ENCODE results near the gene SIAE. TPM values are rescaled to one million over a fixed set of nuclear protein-coding genes. Genes with fewer than 3 reads are reported as not detected.

SIAE gene
- polyA plus RNA-seq, 1 of the 3 experiments (the other 2 are of a cell fraction): 27.9 TPM

- Histone ChIP-seq H3K9me3 (no peaks in the 10 kb centered on the region), H3K79me2 (ENCODE audit: insufficient read depth) (no peaks in the 10 kb centered on the region), H3F3A (replicated peaks; ENCODE audit: insufficient read depth) (peaks cover 4% of the 10 kb centered on the region), H3K9me2 (no peaks in the 10 kb centered on the region), H3K36me3 (replicated peaks in 1 of 2; ENCODE audit: control insufficient read depth in 1 of 2, insufficient read depth in 2 of 2, low read length in 1 of 2) (peaks cover 2 to 8% of the 10 kb centered on the region in 2 experiments), H3K27ac (ENCODE audit: low read depth in 2 of 2, low read length in 1 of 2) (no peak overlapping the region), H2AFZ (ENCODE audit: low read depth) (no peak overlapping the region), H3K4me1 (ENCODE audit: control insufficient read depth in 1 of 2, insufficient read depth in 2 of 2, low read depth in 1 of 2, low read length in 1 of 2) (peaks cover 0 to 7% of the 10 kb centered on the region in 2 experiments; a peak in 1 of 4 replicates), H3K4me3 (ENCODE audit: low read depth in 2 of 2, low read length in 1 of 2) (peak overlapping the region in 1 of 2 experiments; percentile 2; a peak in 1 of 4 replicates), H3K27me3 (ENCODE audit: insufficient read depth) (no peaks in the 10 kb centered on the region), H3K4me2 (no peak overlapping the region), H3K9ac (no peak overlapping the region), H4K20me1 (ENCODE audit: insufficient read depth) (no peaks in the 10 kb centered on the region)
- peak; percentile 73 for DNase-seq
- ChIA-PET POLR2A (interaction anchor here (0.6 to 0.8 kb wide), 2 partner anchors 92 to 207 kb away, joined by 3 to 4 read pairs; no protein-coding TSS in a partner anchor), CTCF (interaction anchor here (0.6 to 6.5 kb wide), 48 partner anchors 9 to 618 kb away, joined by 3 to 70 read pairs (median 5); partner anchors contain the start of genes ESAM, NRGN, ROBO3 and VSIG2)
- 31% methylated on average over 8 of the region's 8 CpGs for WGBS (ENCODE audit: low lambda C conversion rate)
- TF ChIP-seq CTCF (IDR thresholded peaks at IDR 0.05) (peak; percentile 73), USF1 (IDR thresholded peaks at IDR 0.05; ENCODE audit: borderline replicate concordance, low read depth) (no peak), GABPA (IDR thresholded peaks at IDR 0.05; ENCODE audit: low read depth) (no peak), GATA2 (CRISPR knock-in tag; IDR thresholded peaks at IDR 0.05) (no peak), RAD21 (IDR thresholded peaks at IDR 0.05; ENCODE audit: low read length) (peak; percentile 92), SMC3 (IDR thresholded peaks at IDR 0.05; ENCODE audit: low read depth, low read length) (peak; percentile 80)
These were observed 4.3 kb downstream of the SIAE start for GRCh38 chr11:124669193-124669592.

GRCh38 chr11:124667601-124668000 lies 5.9 kb downstream of the SIAE start:
- Histone ChIP-seq H3F3A (replicated peaks; ENCODE audit: insufficient read depth) (peaks cover 4% of the 10 kb centered on the region), H2AFZ (ENCODE audit: low read depth) (no peak overlapping the region), H3K27ac (ENCODE audit: low read depth in 2 of 2, low read length in 1 of 2) (no peak overlapping the region), H3K9me3 (no peaks in the 10 kb centered on the region), H3K9ac (no peak overlapping the region), H3K79me2 (ENCODE audit: insufficient read depth) (no peaks in the 10 kb centered on the region), H3K27me3 (ENCODE audit: insufficient read depth) (no peaks in the 10 kb centered on the region), H3K36me3 (replicated peaks in 1 of 2; ENCODE audit: control insufficient read depth in 1 of 2, insufficient read depth in 2 of 2, low read length in 1 of 2) (peaks cover 2 to 8% of the 10 kb centered on the region in 2 experiments), H3K4me3 (ENCODE audit: low read depth in 2 of 2, low read length in 1 of 2) (no peak overlapping the region), H4K20me1 (ENCODE audit: insufficient read depth) (no peaks in the 10 kb centered on the region), H3K4me1 (ENCODE audit: control insufficient read depth in 1 of 2, insufficient read depth in 2 of 2, low read depth in 1 of 2, low read length in 1 of 2) (peaks cover 0 to under 1% of the 10 kb centered on the region in 2 experiments; a peak in 1 of 4 replicates), H3K9me2 (no peaks in the 10 kb centered on the region), H3K4me2 (no peak overlapping the region)
- WGBS (ENCODE audit: low lambda C conversion rate): 89% methylated on average over 3 of the region's 3 CpGs
- POLR2A ChIA-PET: no interaction called here
- CTCF ChIA-PET: interaction anchor here (1.4 kb wide), 1 partner anchor 170 kb away, joined by 4 read pairs; no protein-coding TSS in a partner anchor
- TF ChIP-seq TEAD4 (IDR thresholded peaks at IDR 0.05; ENCODE audit: borderline replicate concordance, insufficient read depth) (no peak), JUND (IDR thresholded peaks at IDR 0.05) (no peak), TCF12 (IDR thresholded peaks at IDR 0.05) (no peak)
- DNase-seq: no peak

GRCh38 chr11:124663861-124664260 lies 9.7 kb downstream of the SIAE start:
- ChIA-PET POLR2A (no interaction called here), CTCF (interaction anchor here (2.3 to 4.9 kb wide), 4 partner anchors 19 to 202 kb away, joined by 8 to 26 read pairs (median 16); partner anchors contain the start of gene ROBO3)
- no peaks in the 10 kb centered on the region for H3K27me3 ChIP-seq (ENCODE audit: insufficient read depth)
- TF ChIP-seq RCOR1 (IDR thresholded peaks at IDR 0.05; ENCODE audit: low read length) (no peak), FOSL2 (IDR thresholded peaks at IDR 0.05; ENCODE audit: borderline replicate concordance, low read depth) (no peak), EP300 (IDR thresholded peaks at IDR 0.05; ENCODE audit: borderline replicate concordance in 1 of 2, low read depth in 1 of 2, low read length in 1 of 2) (no peak), EZH2phosphoT487 (IDR thresholded peaks at IDR 0.05; ENCODE audit: borderline replicate concordance, low read depth) (no peak), TEAD4 (IDR thresholded peaks at IDR 0.05; ENCODE audit: borderline replicate concordance, insufficient read depth) (no peak), NFIC (IDR thresholded peaks at IDR 0.05; ENCODE audit: borderline replicate concordance) (no peak), MXI1 (IDR thresholded peaks at IDR 0.05; ENCODE audit: low read depth, low read length) (no peak), TAF1 (IDR thresholded peaks at IDR 0.05; ENCODE audit: borderline replicate concordance, low read depth, low read length) (no peak), FOXM1 (IDR thresholded peaks at IDR 0.05; ENCODE audit: low read depth) (no peak), MEF2A (IDR thresholded peaks at IDR 0.05; ENCODE audit: borderline replicate concordance, low read depth) (no peak), SIN3A (IDR thresholded peaks at IDR 0.05; ENCODE audit: borderline replicate concordance, low read depth, low read length) (no peak), RXRA (IDR thresholded peaks at IDR 0.05; ENCODE audit: borderline replicate concordance, low read depth) (no peak), USF1 (IDR thresholded peaks at IDR 0.05; ENCODE audit: borderline replicate concordance, low read depth) (no peak)

More at GRCh38 chr11:124663861-124664260, 9.7 kb downstream of the SIAE start:
- Histone ChIP-seq H3K9me2 (no peaks in the 10 kb centered on the region), H2AFZ (ENCODE audit: low read depth) (no peak overlapping the region), H3K4me3 (ENCODE audit: low read depth in 2 of 2, low read length in 1 of 2) (no peak overlapping the region), H3K4me1 (ENCODE audit: control insufficient read depth in 1 of 2, insufficient read depth in 2 of 2, low read depth in 1 of 2, low read length in 1 of 2) (no peaks in the 10 kb centered on the region), H3K9ac (no peak overlapping the region), H3K36me3 (replicated peaks in 1 of 2; ENCODE audit: control insufficient read depth in 1 of 2, insufficient read depth in 2 of 2, low read length in 1 of 2) (peaks cover 5 to 8% of the 10 kb centered on the region in 2 experiments), H3F3A (replicated peaks; ENCODE audit: insufficient read depth) (no peaks in the 10 kb centered on the region), H3K79me2 (ENCODE audit: insufficient read depth) (no peaks in the 10 kb centered on the region), H3K9me3 (no peaks in the 10 kb centered on the region), H4K20me1 (ENCODE audit: insufficient read depth) (no peaks in the 10 kb centered on the region), H3K4me2 (no peak overlapping the region), H3K27ac (ENCODE audit: low read depth in 2 of 2, low read length in 1 of 2) (no peak overlapping the region)
- no peak for DNase-seq
- WGBS (ENCODE audit: low lambda C conversion rate): 91% methylated on average over 2 of the region's 2 CpGs

Measured in SK-N-SH (cell line).